Amniotic stem cell (primary cell): ENCODE data around the gene CMC2.
A peak's percentile ranks its signal among the peaks of the same experiment; 100 is the strongest.

Experiments used
- DNase-seq: peaks from one replicate; lab custom pipeline; 2025; lab: John Stamatoyannopoulos, UW

The CMC2 gene

GRCh38 chr16:81006813-81007695 lies at the start of gene CMC2, which contains the start of gene CENPN:
Gene CMC2 (minus strand): TSS chr16:81006885. CDS start chr16:80997394, 9,491 bp downstream.
Gene CENPN (plus strand): TSS chr16:81007214. CDS start chr16:81011940, 4,726 bp downstream.
- peak; percentile 97 for DNase-seq

- no peak for DNase-seq
Measured at GRCh38 chr16:81053761-81054160, 47.1 kb upstream of the CMC2 start.

- DNase-seq = no peak
Measured at GRCh38 chr16:81042821-81043220, 36.1 kb upstream of the CMC2 start.

- DNase-seq = no peak
Measured at GRCh38 chr16:81041696-81042095, 35.0 kb upstream of the CMC2 start.

- no peak for DNase-seq
Measured at GRCh38 chr16:81040842-81041241, 34.2 kb upstream of the CMC2 start.

- DNase-seq = no peak
Measured at GRCh38 chr16:81040131-81040530, 33.4 kb upstream of the CMC2 start.

GRCh38 chr16:81036751-81037350 lies 30.2 kb upstream of the CMC2 start:
- no peak for DNase-seq

- DNase-seq = no peak
Measured at GRCh38 chr16:81035975-81036750, 29.5 kb upstream of the CMC2 start.

- DNase-seq = peak; percentile 64
Measured at GRCh38 chr16:81035398-81035974, 28.8 kb upstream of the CMC2 start, which contains the start of gene ATMIN. Gene ATMIN (plus strand): TSS chr16:81035842. CDS start chr16:81035871, 29 bp downstream.

GRCh38 chr16:81029930-81030604 lies 23.4 kb upstream of the CMC2 start:
- no peak for DNase-seq

- DNase-seq = no peak
Measured at GRCh38 chr16:81026429-81026828, 19.7 kb upstream of the CMC2 start.

- DNase-seq = no peak
Measured at GRCh38 chr16:81018496-81018895, 11.8 kb upstream of the CMC2 start.

GRCh38 chr16:81014672-81015071 lies 8.0 kb upstream of the CMC2 start:
- no peak for DNase-seq

GRCh38 chr16:81012974-81013373 lies 6.3 kb upstream of the CMC2 start:
- DNase-seq = no peak

GRCh38 chr16:81008505-81008789 lies 1.8 kb upstream of the CMC2 start:
- no peak for DNase-seq

- peak; percentile 19 for DNase-seq
Measured at GRCh38 chr16:81006211-81006812, 373 bp downstream of the CMC2 start.

GRCh38 chr16:81005610-81006161 lies 999 bp downstream of the CMC2 start:
- no peak for DNase-seq

- peak; percentile 40 for DNase-seq
Measured at GRCh38 chr16:81004646-81005353, 1.9 kb downstream of the CMC2 start.

GRCh38 chr16:81003610-81004460 lies 2.9 kb downstream of the CMC2 start:
- no peak for DNase-seq
